ENCODE results near the gene ARHGAP5.

- TF ChIP-seq CTCF (IDR thresholded peaks at IDR 0.05) (no peak), EZH2 (IDR thresholded peaks at IDR 0.05; ENCODE audit: borderline replicate concordance, insufficient read depth, low read depth, low read length, poor library complexity, severe bottlenecking) (no peak)
Measured at GRCh38 chr14:32205984-32206383, 128.9 kb downstream of the ARHGAP5 start.

Measured in B cell (primary cell).